Measurements from ENCODE around the gene ULK4. TPM values are rescaled to one million over a fixed set of nuclear protein-coding genes. Genes with fewer than 3 reads are reported as not detected.

ULK4 gene
- total and polyA plus RNA-seq, 2 of the 8 experiments (the other 6 are each of a cell fraction or from before 2014, with no cell fraction given): 3.0 to 10.8 TPM

DNA sequence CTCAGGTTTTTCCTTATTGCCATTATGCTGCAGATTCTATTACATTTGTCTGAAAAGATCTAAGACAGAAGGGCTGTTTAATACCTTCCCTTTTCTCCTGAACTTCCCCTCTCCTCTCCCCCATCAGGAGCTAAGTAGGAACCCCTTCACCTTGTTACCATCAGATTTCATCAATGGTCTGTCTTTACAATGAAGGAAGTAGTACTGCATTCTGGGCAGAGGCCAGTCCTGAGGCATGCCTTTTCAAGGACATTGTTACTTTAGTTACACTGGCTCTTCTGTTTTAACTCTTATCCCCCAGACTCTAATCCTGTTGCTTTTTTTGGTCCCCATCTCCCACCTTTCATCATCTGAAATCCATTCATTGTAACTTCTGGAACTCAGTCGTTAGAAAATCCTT, 754.5 kb downstream of the ULK4 start (continued):
- TF ChIP-seq SP4 (IDR thresholded peaks at IDR 0.05; ENCODE audit: low read length) (no peak), HDAC2 (IDR thresholded peaks at IDR 0.05; ENCODE audit: borderline replicate concordance in 1 of 2, low read depth in 2 of 2, low read length in 2 of 2) (no peak), KDM4A (IDR thresholded peaks at IDR 0.05; ENCODE audit: low read depth, low read length, severe bottlenecking) (no peak), PHF8 (conservative IDR thresholded peaks at IDR 0.05; ENCODE audit: low read depth, low read length) (no peak), SUZ12 (IDR thresholded peaks at IDR 0.05; ENCODE audit: low read length) (no peak)

Data from H1 (cell line).